Activated T-helper 17 cell treated with anti-CD3 and anti-CD28 coated beads, Interleukin-2, amount 50 U/mL, for 72 hours (primary cell): ENCODE data around the gene IGF2R. TPM values are rescaled to one million over a fixed set of nuclear protein-coding genes. Genes with fewer than 3 reads are reported as not detected.
"Not testable (repeated sequence)": the region's sequence is repeated elsewhere in the genome, so short reads cannot be mapped to it uniquely, and the experiment has no call there.

Source experiments
- ATAC-seq: fragments of 150-1000 bp; cut with Tn5 transposase; replicated peaks from 2 replicates; pipeline ENCODE4 v1.10.0; 2021; ENCODE audit warnings: mild to moderate bottlenecking, moderate library complexity
- H3K27ac Mint-ChIP-seq: one replicate; pipeline ENCODE4 v1.8.0; 2022; ENCODE audit warnings: mixed read lengths
- H3K27me3 Mint-ChIP-seq: one replicate; pipeline ENCODE4 v1.8.0; 2022; ENCODE audit warnings: mixed read lengths
- H3K36me3 Mint-ChIP-seq: one replicate; pipeline ENCODE4 v1.8.0; 2022; ENCODE audit warnings: low read depth, mild to moderate bottlenecking, mixed read lengths
- H3K4me1 Mint-ChIP-seq: one replicate; pipeline ENCODE4 v1.8.0; 2022; ENCODE audit warnings: mixed read lengths
- H3K4me3 Mint-ChIP-seq: one replicate; pipeline ENCODE4 v1.8.0; 2022; ENCODE audit warnings: mild to moderate bottlenecking, mixed read lengths
- H3K9me3 Mint-ChIP-seq: one replicate; pipeline ENCODE4 v1.8.0; 2022; ENCODE audit warnings: mixed read lengths
- total RNA-seq, 2 donors: library from RNA; stranded (reverse); gene quantifications; one replicate each; pipeline ENCODE4 v1.2.3, GENCODE V29; 2022

The IGF2R gene
- total RNA-seq, 2 donors from 2014 or later: 68.2 to 82.2 TPM

- peaks cover 24% of the 10 kb centered on the region for H3K4me1 Mint-ChIP-seq
- H3K27ac Mint-ChIP-seq: peak overlapping the region; percentile 3
- H3K27me3 Mint-ChIP-seq: no peaks in the 10 kb centered on the region
- H3K36me3 Mint-ChIP-seq: no peaks in the 10 kb centered on the region
- no peak overlapping the region for H3K4me3 Mint-ChIP-seq
- H3K9me3 Mint-ChIP-seq: no peaks in the 10 kb centered on the region
- no peak for ATAC-seq
These were observed 166.1 kb downstream of the IGF2R start for GRCh38 chr6:160134779-160135547.

DNA sequence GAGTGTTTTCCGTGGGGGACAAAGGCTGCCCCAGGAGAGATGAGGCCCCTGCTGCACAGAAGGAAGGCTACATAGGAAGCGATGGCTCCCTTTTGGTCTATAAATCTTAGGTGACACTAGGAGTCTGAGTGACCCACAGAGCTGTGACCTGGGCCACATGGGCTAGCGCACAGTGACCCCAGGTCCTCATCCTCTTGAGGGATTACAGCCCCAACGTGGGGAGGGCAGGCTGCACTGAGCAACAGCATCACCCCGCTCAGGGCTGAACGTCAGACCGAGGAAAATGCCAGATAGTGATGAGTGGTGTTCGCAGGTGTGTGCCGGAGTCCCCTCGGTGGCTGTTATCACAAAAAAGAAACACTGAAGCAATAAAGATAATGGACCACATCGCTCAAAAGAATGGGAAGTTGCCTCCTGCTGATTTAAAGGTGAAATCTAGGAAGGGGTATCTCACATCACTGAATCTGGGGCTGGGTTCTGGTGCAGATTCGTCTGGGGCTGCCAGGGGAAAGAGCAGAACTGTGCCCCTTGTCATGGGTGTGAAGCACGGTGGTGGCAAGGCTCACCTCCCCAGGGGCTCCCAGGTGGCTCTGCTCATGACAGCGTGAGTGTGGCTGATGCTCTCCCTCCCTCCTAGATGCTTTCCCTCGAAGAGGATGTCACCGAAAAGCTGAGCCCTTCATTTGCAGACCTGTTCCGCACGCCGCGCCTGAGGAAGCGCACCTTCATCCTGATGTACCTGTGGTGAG lies 167.2 kb downstream of the IGF2R start:
- ATAC-seq: no peak
- Mint-ChIP-seq H3K4me3 (no peak overlapping the region), H3K27me3 (no peaks in the 10 kb centered on the region), H3K36me3 (no peaks in the 10 kb centered on the region), H3K4me1 (peaks cover 15% of the 10 kb centered on the region), H3K9me3 (no peaks in the 10 kb centered on the region), H3K27ac (no peak overlapping the region)

- Mint-ChIP-seq H3K4me3 (no peak overlapping the region), H3K36me3 (no peaks in the 10 kb centered on the region), H3K9me3 (no peaks in the 10 kb centered on the region), H3K4me1 (peaks cover 15% of the 10 kb centered on the region), H3K27me3 (no peaks in the 10 kb centered on the region), H3K27ac (peak overlapping the region; percentile 56)
- ATAC-seq: no peak
These were observed 168.5 kb downstream of the IGF2R start for GRCh38 chr6:160137130-160137988.

DNA sequence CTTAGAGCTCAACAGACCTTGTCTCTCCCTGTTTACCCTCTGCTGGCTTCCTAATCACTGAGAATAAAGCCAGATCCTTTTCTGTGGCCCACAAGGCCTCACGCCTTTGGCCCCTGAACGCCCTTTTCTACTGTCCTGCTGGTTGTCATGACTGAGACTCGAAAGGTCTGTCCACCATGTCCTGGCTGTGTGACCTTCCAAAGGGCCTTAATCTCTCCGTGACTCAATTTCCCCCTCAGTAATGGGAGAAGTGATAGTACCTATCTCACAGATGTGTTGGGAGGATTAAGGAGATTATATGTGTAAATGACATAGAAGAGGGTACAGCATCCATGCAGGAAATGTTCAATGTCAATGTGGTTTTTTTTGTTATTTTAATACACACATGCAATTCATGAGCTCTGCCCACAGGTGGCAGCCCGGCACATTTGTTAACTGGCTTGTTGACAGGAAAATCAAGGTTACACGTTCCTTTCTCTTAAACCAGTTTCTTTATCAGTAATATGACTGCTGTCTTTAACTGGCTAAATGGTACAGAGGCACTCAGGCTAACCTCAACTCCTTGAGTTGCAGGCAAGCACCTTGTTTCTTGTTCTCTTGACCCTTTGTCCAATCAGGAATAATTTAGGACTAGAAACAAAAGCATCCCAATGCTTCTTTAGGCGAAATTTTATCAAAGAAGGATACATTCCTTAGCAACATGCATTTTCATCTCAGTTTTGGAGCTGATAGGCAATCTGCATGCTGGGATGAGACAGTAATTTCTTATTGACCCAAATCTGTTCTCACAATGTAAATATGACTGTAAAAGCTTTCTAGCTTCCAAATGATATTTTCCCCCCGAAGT lies 169.3 kb downstream of the IGF2R start:
- no peaks in the 10 kb centered on the region for H3K9me3 Mint-ChIP-seq
- no peaks in the 10 kb centered on the region for H3K36me3 Mint-ChIP-seq
- ATAC-seq: peak; percentile 64
- no peaks in the 10 kb centered on the region for H3K27me3 Mint-ChIP-seq
- peak overlapping the region; percentile 41 for H3K4me3 Mint-ChIP-seq
- H3K27ac Mint-ChIP-seq: peak overlapping the region; percentile 56
- H3K4me1 Mint-ChIP-seq: peaks cover 10% of the 10 kb centered on the region

DNA sequence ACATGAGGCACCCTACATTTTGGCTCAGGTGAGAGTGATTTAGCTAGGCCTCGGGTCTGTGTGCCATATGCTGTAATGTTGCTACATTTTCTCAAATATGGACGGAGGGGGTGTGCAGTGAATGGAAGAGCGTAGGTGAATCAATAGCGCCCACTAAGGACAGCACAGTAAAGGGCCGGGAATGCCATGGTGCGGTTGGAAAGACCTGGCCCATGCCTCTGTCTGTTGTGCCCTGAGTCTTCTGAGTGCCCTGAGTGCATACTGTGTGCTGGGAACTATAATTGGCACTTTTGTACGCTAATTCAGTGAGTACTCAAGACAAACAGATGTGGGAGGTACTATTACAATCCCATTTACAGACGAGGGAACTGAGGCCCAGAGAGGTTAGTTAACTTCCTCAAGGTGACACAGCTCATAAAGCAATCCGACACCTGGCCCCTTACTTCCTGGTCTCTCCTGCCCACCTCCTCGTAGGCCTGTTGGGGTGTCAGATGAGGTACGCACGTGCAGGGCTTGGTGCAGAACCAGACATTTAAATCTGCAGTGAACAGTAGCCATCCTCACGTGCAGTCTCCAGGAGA lies 170.0 kb downstream of the IGF2R start:
- Mint-ChIP-seq H3K9me3 (no peaks in the 10 kb centered on the region), H3K4me3 (peak overlapping the region; percentile 41), H3K27me3 (no peaks in the 10 kb centered on the region), H3K36me3 (no peaks in the 10 kb centered on the region), H3K4me1 (peaks cover 7% of the 10 kb centered on the region), H3K27ac (peak overlapping the region; percentile 56)
- ATAC-seq: no peak

DNA sequence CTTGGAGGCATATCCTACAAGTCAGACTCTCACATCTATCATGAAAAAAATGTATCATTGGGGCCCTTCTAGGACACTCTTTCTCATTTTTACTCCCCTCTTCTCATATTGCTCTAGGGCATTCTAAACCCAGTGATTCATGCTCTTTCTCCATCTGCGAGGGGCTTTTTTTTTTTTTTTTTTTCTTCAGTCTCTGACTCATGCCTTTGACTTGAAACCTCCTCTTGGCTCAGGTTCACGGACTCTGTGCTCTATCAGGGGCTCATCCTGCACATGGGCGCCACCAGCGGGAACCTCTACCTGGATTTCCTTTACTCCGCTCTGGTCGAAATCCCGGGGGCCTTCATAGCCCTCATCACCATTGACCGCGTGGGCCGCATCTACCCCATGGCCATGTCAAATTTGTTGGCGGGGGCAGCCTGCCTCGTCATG lies 170.6 kb downstream of the IGF2R start:
- Mint-ChIP-seq H3K36me3 (no peaks in the 10 kb centered on the region), H3K27me3 (no peaks in the 10 kb centered on the region), H3K9me3 (peaks cover 3% of the 10 kb centered on the region), H3K4me3 (no peak overlapping the region), H3K27ac (peak overlapping the region; percentile 37), H3K4me1 (peaks cover 7% of the 10 kb centered on the region)
- ATAC-seq: peak; percentile 68

DNA sequence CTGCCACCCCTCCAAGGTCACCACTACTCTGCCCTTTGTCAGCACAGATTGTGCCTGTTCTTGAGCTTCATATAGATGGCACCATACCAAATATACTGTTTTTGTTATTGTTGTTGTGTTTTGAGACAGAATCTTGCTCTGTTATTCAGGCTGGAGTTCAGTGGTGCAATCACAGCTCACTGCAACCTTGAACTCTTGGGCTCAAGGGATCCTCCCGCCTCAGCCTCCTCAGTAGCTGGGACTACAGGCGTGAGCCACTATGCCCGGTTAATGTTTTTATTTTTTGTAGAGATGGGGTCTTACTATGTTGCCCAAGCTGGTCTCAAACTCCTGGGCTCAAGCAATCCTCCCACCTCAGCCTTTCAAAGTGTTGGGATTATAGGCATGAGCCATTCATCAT lies 171.6 kb downstream of the IGF2R start:
- not testable (repeated sequence) for ATAC-seq, H3K27ac Mint-ChIP-seq, H3K4me1 Mint-ChIP-seq, H3K4me3 Mint-ChIP-seq, H3K36me3 Mint-ChIP-seq, H3K9me3 Mint-ChIP-seq, H3K27me3 Mint-ChIP-seq

- H3K27ac Mint-ChIP-seq: no peak overlapping the region
- H3K4me3 Mint-ChIP-seq: no peak overlapping the region
- no peaks in the 10 kb centered on the region for H3K36me3 Mint-ChIP-seq
- no peak for ATAC-seq
- no peaks in the 10 kb centered on the region for H3K27me3 Mint-ChIP-seq
- H3K9me3 Mint-ChIP-seq: peaks cover 4% of the 10 kb centered on the region
- H3K4me1 Mint-ChIP-seq: peaks cover 7% of the 10 kb centered on the region
These were observed 172.3 kb downstream of the IGF2R start for GRCh38 chr6:160141001-160141726.

DNA sequence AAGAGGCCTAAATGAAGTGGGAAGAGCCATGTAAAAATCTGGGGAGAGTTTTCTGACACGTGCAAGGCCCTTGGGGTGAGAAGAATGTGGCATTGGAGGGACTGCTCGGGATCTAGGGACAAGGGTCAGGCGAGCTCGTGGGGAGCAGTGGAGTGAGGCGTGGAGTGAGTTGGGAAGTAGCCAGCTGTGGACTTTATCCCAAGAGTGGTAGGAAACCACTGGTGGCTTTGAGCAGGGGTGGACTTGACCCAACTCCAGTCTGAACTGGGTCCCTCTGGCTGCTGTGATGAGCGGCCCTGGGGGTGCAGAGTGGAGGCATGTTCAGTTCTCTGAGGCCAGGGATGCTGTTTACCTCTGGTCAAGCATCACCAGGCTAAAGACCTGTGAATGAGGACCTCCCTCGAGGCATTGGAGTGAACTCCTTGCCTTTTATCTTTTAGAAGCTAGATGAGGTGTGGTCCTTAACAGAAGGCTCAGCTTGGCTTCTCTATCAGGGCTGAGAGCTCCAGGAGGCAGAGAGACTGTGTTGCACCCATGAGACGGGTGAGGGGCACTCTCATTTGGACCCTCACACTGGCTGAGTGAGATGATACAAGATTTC lies 173.3 kb downstream of the IGF2R start:
- Mint-ChIP-seq H3K9me3 (peaks cover 4% of the 10 kb centered on the region), H3K27ac (no peak overlapping the region), H3K4me3 (no peak overlapping the region), H3K27me3 (no peaks in the 10 kb centered on the region), H3K36me3 (no peaks in the 10 kb centered on the region), H3K4me1 (peaks cover 7% of the 10 kb centered on the region)
- no peak for ATAC-seq

GRCh38 chr6:160146454-160147145 lies 177.7 kb downstream of the IGF2R start:
- H3K4me1 Mint-ChIP-seq: no peaks in the 10 kb centered on the region
- H3K4me3 Mint-ChIP-seq: no peak overlapping the region
- no peaks in the 10 kb centered on the region for H3K36me3 Mint-ChIP-seq
- peaks cover 3% of the 10 kb centered on the region for H3K27me3 Mint-ChIP-seq
- H3K9me3 Mint-ChIP-seq: peaks cover 8% of the 10 kb centered on the region
- H3K27ac Mint-ChIP-seq: no peak overlapping the region
- no peak for ATAC-seq

- H3K36me3 Mint-ChIP-seq: no peaks in the 10 kb centered on the region
- no peak overlapping the region for H3K27ac Mint-ChIP-seq
- no peak for ATAC-seq
- peaks cover 3% of the 10 kb centered on the region for H3K27me3 Mint-ChIP-seq
- H3K4me3 Mint-ChIP-seq: no peak overlapping the region
- peaks cover 8% of the 10 kb centered on the region for H3K9me3 Mint-ChIP-seq
- no peaks in the 10 kb centered on the region for H3K4me1 Mint-ChIP-seq
These were observed 178.3 kb downstream of the IGF2R start for GRCh38 chr6:160147146-160147536.

GRCh38 chr6:160154471-160154870 lies 185.6 kb downstream of the IGF2R start:
- Mint-ChIP-seq H3K36me3 (no peaks in the 10 kb centered on the region), H3K4me3 (no peak overlapping the region), H3K27ac (no peak overlapping the region), H3K27me3 (no peaks in the 10 kb centered on the region), H3K9me3 (peaks cover 3% of the 10 kb centered on the region), H3K4me1 (no peaks in the 10 kb centered on the region)
- ATAC-seq: no peak
